ENCODE data around the gene EGLN2.

EGLN2 gene

DNA sequence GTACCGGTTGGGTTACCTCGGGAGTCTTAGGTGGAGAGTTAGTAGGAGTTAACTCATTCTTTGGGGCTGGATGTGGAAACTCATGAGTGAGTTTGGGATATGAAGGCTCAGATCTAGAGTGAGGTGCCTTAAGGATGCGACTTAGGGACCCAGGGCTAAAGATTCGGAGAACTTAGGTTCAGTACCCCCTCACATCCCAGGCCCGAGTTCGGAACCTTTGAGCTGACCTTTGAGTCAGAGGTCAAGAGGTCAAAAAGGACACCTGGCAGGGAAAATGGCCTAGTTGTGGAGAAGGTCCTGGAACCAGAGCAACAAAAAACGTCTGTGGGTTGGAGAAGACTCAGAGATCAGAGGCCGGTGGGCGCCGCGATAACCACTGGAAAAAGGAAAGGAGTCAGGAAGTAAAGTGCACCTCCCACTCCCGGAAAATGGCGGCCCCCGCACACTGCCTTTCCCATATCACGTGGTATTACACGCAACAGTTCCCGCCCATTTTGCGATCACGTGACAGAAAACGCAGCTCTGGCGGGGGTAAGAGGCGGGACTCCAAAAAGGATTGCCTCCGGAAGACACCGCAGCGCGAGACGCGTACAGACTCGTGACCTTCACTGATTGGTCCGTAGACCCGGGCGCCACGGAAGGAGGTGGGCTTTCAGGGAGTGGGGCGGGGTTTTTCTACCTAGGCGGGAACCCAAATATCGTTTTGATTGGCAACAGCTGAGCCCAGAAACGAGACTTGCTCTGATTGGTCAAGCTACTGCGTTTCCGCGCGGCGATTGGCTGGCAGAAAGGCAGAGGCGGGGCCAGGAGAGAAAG is 48.7 kb upstream of the EGLN2 start, which contains the start of gene ACTMAP (continued):
- TF ChIP-seq PATZ1 (tag by site-specific recombination; IDR thresholded peaks at IDR 0.05) (peak; percentile 96), ZNF549 (tag by site-specific recombination; IDR thresholded peaks at IDR 0.05) (no peak), ZBTB20 (tag by site-specific recombination; IDR thresholded peaks at IDR 0.05) (peak; percentile 31; the same call in 1 of the 2 replicates), ZNF501 (tag by site-specific recombination; IDR thresholded peaks at IDR 0.05) (peak; percentile 99), ZNF660 (tag by site-specific recombination; IDR thresholded peaks at IDR 0.05) (peak; percentile 89), ZNF76 (tag by site-specific recombination; IDR thresholded peaks at IDR 0.05; ENCODE audit: borderline replicate concordance, low read depth) (peak; percentile 74; the same call in 1 of the 2 replicates), ZNF24 (tag by site-specific recombination; IDR thresholded peaks at IDR 0.05) (peak; percentile 98), ZNF518A (tag by site-specific recombination; conservative IDR thresholded peaks at IDR 0.05; ENCODE audit: low read depth) (peak; percentile 72), ZNF600 (tag by site-specific recombination; IDR thresholded peaks at IDR 0.05) (no peak), ZNF362 (tag by site-specific recombination; IDR thresholded peaks at IDR 0.05) (no peak), ZNF530 (tag by site-specific recombination; IDR thresholded peaks at IDR 0.05; ENCODE audit: low read depth) (no peak), ZNF202 (tag by site-specific recombination; IDR thresholded peaks at IDR 0.05; ENCODE audit: borderline replicate concordance) (no peak), ZNF335 (tag by site-specific recombination; conservative IDR thresholded peaks at IDR 0.05) (no peak), ZNF585B (tag by site-specific recombination; IDR thresholded peaks at IDR 0.05) (no peak), ZBTB1 (tag by site-specific recombination; IDR thresholded peaks at IDR 0.05) (peak; percentile 97), ZNF423 (tag by site-specific recombination; IDR thresholded peaks at IDR 0.05) (no peak), REPIN1 (tag by site-specific recombination; IDR thresholded peaks at IDR 0.05; ENCODE audit: low read depth) (peak; percentile 52; the same call in 1 of the 2 replicates), ZNF433 (tag by site-specific recombination; IDR thresholded peaks at IDR 0.05; ENCODE audit: low read depth) (no peak), ZNF184 (tag by site-specific recombination; IDR thresholded peaks at IDR 0.05) (peak; percentile 78), ZSCAN23 (tag by site-specific recombination; IDR thresholded peaks at IDR 0.05) (peak; percentile 92), ZFP3 (tag by site-specific recombination; IDR thresholded peaks at IDR 0.05; ENCODE audit: low read depth) (no peak), ZNF621 (tag by site-specific recombination; IDR thresholded peaks at IDR 0.05) (no peak), ZNF837 (tag by site-specific recombination; IDR thresholded peaks at IDR 0.05) (no peak), ZEB2 (tag by site-specific recombination; IDR thresholded peaks at IDR 0.05) (peak; percentile 90)
- TF ChIP-seq, protein P1, sequence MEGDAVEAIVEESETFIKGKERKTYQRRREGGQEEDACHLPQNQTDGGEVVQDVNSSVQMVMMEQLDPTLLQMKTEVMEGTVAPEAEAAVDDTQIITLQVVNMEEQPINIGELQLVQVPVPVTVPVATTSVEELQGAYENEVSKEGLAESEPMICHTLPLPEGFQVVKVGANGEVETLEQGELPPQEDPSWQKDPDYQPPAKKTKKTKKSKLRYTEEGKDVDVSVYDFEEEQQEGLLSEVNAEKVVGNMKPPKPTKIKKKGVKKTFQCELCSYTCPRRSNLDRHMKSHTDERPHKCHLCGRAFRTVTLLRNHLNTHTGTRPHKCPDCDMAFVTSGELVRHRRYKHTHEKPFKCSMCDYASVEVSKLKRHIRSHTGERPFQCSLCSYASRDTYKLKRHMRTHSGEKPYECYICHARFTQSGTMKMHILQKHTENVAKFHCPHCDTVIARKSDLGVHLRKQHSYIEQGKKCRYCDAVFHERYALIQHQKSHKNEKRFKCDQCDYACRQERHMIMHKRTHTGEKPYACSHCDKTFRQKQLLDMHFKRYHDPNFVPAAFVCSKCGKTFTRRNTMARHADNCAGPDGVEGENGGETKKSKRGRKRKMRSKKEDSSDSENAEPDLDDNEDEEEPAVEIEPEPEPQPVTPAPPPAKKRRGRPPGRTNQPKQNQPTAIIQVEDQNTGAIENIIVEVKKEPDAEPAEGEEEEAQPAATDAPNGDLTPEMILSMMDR (tag by site-specific recombination; IDR thresholded peaks at IDR 0.05): no peak
- TF ChIP-seq, protein P2, sequence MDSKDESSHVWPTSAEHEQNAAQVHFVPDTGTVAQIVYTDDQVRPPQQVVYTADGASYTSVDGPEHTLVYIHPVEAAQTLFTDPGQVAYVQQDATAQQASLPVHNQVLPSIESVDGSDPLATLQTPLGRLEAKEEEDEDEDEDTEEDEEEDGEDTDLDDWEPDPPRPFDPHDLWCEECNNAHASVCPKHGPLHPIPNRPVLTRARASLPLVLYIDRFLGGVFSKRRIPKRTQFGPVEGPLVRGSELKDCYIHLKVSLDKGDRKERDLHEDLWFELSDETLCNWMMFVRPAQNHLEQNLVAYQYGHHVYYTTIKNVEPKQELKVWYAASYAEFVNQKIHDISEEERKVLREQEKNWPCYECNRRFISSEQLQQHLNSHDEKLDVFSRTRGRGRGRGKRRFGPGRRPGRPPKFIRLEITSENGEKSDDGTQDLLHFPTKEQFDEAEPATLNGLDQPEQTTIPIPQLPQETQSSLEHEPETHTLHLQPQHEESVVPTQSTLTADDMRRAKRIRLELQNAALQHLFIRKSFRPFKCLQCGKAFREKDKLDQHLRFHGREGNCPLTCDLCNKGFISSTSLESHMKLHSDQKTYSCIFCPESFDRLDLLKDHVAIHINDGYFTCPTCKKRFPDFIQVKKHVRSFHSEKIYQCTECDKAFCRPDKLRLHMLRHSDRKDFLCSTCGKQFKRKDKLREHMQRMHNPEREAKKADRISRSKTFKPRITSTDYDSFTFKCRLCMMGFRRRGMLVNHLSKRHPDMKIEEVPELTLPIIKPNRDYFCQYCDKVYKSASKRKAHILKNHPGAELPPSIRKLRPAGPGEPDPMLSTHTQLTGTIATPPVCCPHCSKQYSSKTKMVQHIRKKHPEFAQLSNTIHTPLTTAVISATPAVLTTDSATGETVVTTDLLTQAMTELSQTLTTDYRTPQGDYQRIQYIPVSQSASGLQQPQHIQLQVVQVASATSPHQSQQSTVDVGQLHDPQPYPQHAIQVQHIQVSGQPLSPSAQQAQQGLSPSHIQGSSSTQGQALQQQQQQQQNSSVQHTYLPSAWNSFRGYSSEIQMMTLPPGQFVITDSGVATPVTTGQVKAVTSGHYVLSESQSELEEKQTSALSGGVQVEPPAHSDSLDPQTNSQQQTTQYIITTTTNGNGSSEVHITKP (tag by site-specific recombination; IDR thresholded peaks at IDR 0.05): peak; percentile 27
